Body of pancreas (tissue), 2 donors: Measurements from ENCODE around the gene KRTAP2-4. TPM values are rescaled to one million over a fixed set of nuclear protein-coding genes. Genes with fewer than 3 reads are reported as not detected.

ENCODE experiments used
- total RNA-seq, 2 donors: library from RNA; depleted of rRNA; stranded (reverse); fragments of >200 nt; gene quantifications; one replicate each; pipeline ENCODE4 v1.1.0, GENCODE V29; 2016

KRTAP2-4 gene
- total RNA-seq, 2 donors from 2014 or later, result not detected

Other genes with a start within 250 kb of the KRTAP2-4 start
- 1 to 10 TPM; 3.3 to 8.0 TPM for gene KRT10, start 243.3 kb downstream of the KRTAP2-4 start, total RNA-seq
- not detected for gene KRT12, start 198.7 kb downstream of the KRTAP2-4 start, total RNA-seq
- gene KRT20, start 180.6 kb downstream of the KRTAP2-4 start, total RNA-seq, result not detected
- 1 to 10 TPM; 2.3 to 9.6 TPM for gene KRT23, start 128.2 kb downstream of the KRTAP2-4 start, total RNA-seq
- gene KRT39, start 98.9 kb downstream of the KRTAP2-4 start, total RNA-seq, result not detected
- 1 to 10 TPM in 1 of 2 donors, not detected in 1; 1.6 TPM for gene KRT40, start 81.6 kb downstream of the KRTAP2-4 start, total RNA-seq
- gene KRTAP3-3, start 71.7 kb downstream of the KRTAP2-4 start, total RNA-seq, result not detected
- not detected for gene KRTAP3-2, start 66.0 kb downstream of the KRTAP2-4 start, total RNA-seq
- gene KRTAP3-1, start 56.8 kb downstream of the KRTAP2-4 start, total RNA-seq, result not detected
- not detected for gene KRTAP1-5, start 38.7 kb downstream of the KRTAP2-4 start, total RNA-seq
- not detected for gene KRTAP1-4, start 35.7 kb downstream of the KRTAP2-4 start, total RNA-seq
- not detected for gene KRTAP1-3, start 31.0 kb downstream of the KRTAP2-4 start, total RNA-seq
- gene KRTAP1-1, start 24.4 kb downstream of the KRTAP2-4 start, total RNA-seq, result not detected
- not detected for gene KRTAP2-1, start 18.6 kb downstream of the KRTAP2-4 start, total RNA-seq
- not detected for gene KRTAP2-2, start 10.6 kb downstream of the KRTAP2-4 start, total RNA-seq
- gene KRTAP2-3, start 5.8 kb downstream of the KRTAP2-4 start, total RNA-seq, result not detected
- not detected for gene KRTAP4-7, start 18.3 kb upstream of the KRTAP2-4 start, total RNA-seq
- gene KRTAP4-8, start 32.3 kb upstream of the KRTAP2-4 start, total RNA-seq, result not detected
- gene KRTAP4-16, start 36.3 kb upstream of the KRTAP2-4 start, total RNA-seq, result not detected
- gene KRTAP4-9, start 39.5 kb upstream of the KRTAP2-4 start, total RNA-seq, result not detected
- gene KRTAP4-11, start 52.5 kb upstream of the KRTAP2-4 start, total RNA-seq, result not detected
- gene KRTAP4-12, start 58.3 kb upstream of the KRTAP2-4 start, total RNA-seq, result not detected
- not detected for gene KRTAP4-6, start 74.7 kb upstream of the KRTAP2-4 start, total RNA-seq
- gene KRTAP4-5, start 83.9 kb upstream of the KRTAP2-4 start, total RNA-seq, result not detected
- gene KRTAP4-4, start 94.9 kb upstream of the KRTAP2-4 start, total RNA-seq, result not detected
- not detected for gene KRTAP4-3, start 102.3 kb upstream of the KRTAP2-4 start, total RNA-seq
- gene KRTAP4-2, start 112.3 kb upstream of the KRTAP2-4 start, total RNA-seq, result not detected
- not detected for gene KRTAP4-1, start 119.0 kb upstream of the KRTAP2-4 start, total RNA-seq
- not detected for gene KRTAP9-1, start 124.0 kb upstream of the KRTAP2-4 start, total RNA-seq
- gene KRTAP9-2, start 160.8 kb upstream of the KRTAP2-4 start, total RNA-seq, result not detected
- gene KRTAP9-3, start 166.6 kb upstream of the KRTAP2-4 start, total RNA-seq, result not detected
- not detected for gene KRTAP9-8, start 172.1 kb upstream of the KRTAP2-4 start, total RNA-seq
- not detected for gene KRTAP9-4, start 183.8 kb upstream of the KRTAP2-4 start, total RNA-seq
- gene KRTAP9-9, start 189.5 kb upstream of the KRTAP2-4 start, total RNA-seq, result not detected
- gene KRTAP9-6, start 199.5 kb upstream of the KRTAP2-4 start, total RNA-seq, result not detected
- gene KRTAP9-7, start 209.8 kb upstream of the KRTAP2-4 start, total RNA-seq, result not detected
- gene KRTAP29-1, start 237.0 kb upstream of the KRTAP2-4 start, total RNA-seq, result not detected
- not detected for gene KRTAP16-1, start 243.4 kb upstream of the KRTAP2-4 start, total RNA-seq
- not detected for gene KRTAP17-1, start 249.8 kb upstream of the KRTAP2-4 start, total RNA-seq